K562 (cell line): Measurements from ENCODE around the gene KLC1. TPM values are rescaled to one million over a fixed set of nuclear protein-coding genes. Genes with fewer than 3 reads are reported as not detected.

ENCODE experiments used
- BHLHE40 ChIP-seq: IDR thresholded peaks from 2 replicates; pipeline ENCODE4 v1.6.1; 2011; ENCODE audit warnings: low read length, improper control_type of control experiment
- CREB3 ChIP-seq: fragments of 450-650 bp; conservative IDR thresholded peaks from 2 replicates; pipeline ENCODE4 v1.6.1; 2016; ENCODE audit warnings: missing genetic modification characterization, low read depth, mild to moderate bottlenecking, missing compliant biosample characterization, moderate library complexity
- EP300 ChIP-seq: IDR thresholded peaks from 2 replicates; pipeline ENCODE4 v1.6.1; 2012; ENCODE audit warnings: low read length, improper control_type of control experiment
- FOS ChIP-seq: IDR thresholded peaks from 3 replicates; pipeline ENCODE4 v1.6.1; 2011; ENCODE audit not compliant: insufficient read length; ENCODE audit errors: extremely low read depth
- GABPB2 ChIP-seq: fragments of 250-450 bp; sonication (Bioruptor Pico); conservative IDR thresholded peaks from 2 replicates; pipeline ENCODE4 v1.5.1; 2021; ENCODE audit warnings: mild to moderate bottlenecking
- HMGN3 ChIP-seq: IDR thresholded peaks from 2 replicates; pipeline ENCODE4 v1.6.1; 2011; ENCODE audit warnings: borderline replicate concordance, low read depth, mild to moderate bottlenecking, mixed read lengths, low read length; ENCODE audit not compliant: insufficient read length; ENCODE audit errors: extremely low read depth
- KDM2B ChIP-seq: fragments of 250-450 bp; sonication (Bioruptor Pico); IDR thresholded peaks from 2 replicates; pipeline ENCODE4 v1.8.0; 2021; ENCODE audit warnings: mild to moderate bottlenecking, moderate library complexity
- KDM5B ChIP-seq: fragments of 200-600 bp; sonication (generic); IDR thresholded peaks from 2 replicates; pipeline ENCODE4 v1.6.1; 2012; ENCODE audit warnings: low read depth, mild to moderate bottlenecking, moderate library complexity, low read length, control low read depth, inconsistent platforms; ENCODE audit not compliant: insufficient replicate concordance
- MAX ChIP-seq: sonication (generic); formaldehyde crosslinking; IDR thresholded peaks from 2 replicates; pipeline ENCODE4 v1.9.0; 2022; ENCODE audit warnings: mild to moderate bottlenecking, missing genetic modification reagents
- MBD2 ChIP-seq: sonication (generic); IDR thresholded peaks from 2 replicates; pipeline ENCODE4 v1.6.1; 2016; ENCODE audit warnings: low read depth, borderline replicate concordance
- MITF ChIP-seq: IDR thresholded peaks from 2 replicates; pipeline ENCODE4 v1.6.1; 2014; ENCODE audit warnings: antibody characterized with exemption
- NKRF ChIP-seq: fragments of 450-650 bp; IDR thresholded peaks from 2 replicates; pipeline ENCODE4 v1.6.1; 2016; ENCODE audit warnings: borderline replicate concordance
- NR2F6 ChIP-seq: fragments of 450-650 bp; formaldehyde crosslinking; IDR thresholded peaks from 2 replicates; pipeline ENCODE4 v1.4.0; 2020; ENCODE audit warnings: mild to moderate bottlenecking
- POU5F1 ChIP-seq: fragments of 150-350 bp; IDR thresholded peaks from 2 replicates; pipeline ENCODE4 v1.6.1; 2014; ENCODE audit warnings: borderline replicate concordance, low read length, low read depth, mild to moderate bottlenecking; ENCODE audit not compliant: partially characterized antibody
- SNAPC5 ChIP-seq: fragments of 250-450 bp; sonication (Bioruptor Pico); IDR thresholded peaks from 2 replicates; pipeline ENCODE4 v1.8.0; 2021; ENCODE audit warnings: moderate library complexity, mild to moderate bottlenecking, inconsistent platforms
- SNRNP70 ChIP-seq: fragments of 200-400 bp; formaldehyde crosslinking; optimal IDR thresholded peaks from 2 replicates; pipeline ENCODE3; 2017; ENCODE audit warnings: low read depth, low read length
- STAT5B ChIP-seq: fragments of 250-450 bp; sonication (Bioruptor Pico); IDR thresholded peaks from 2 replicates; pipeline ENCODE4 v1.8.0; 2021; ENCODE audit warnings: mild to moderate bottlenecking, inconsistent platforms
- TAF7 ChIP-seq: fragments of 450-650 bp; IDR thresholded peaks from 2 replicates; pipeline ENCODE4 v1.6.1; 2016; ENCODE audit warnings: missing genetic modification characterization, missing compliant biosample characterization
- ZBED1 ChIP-seq: IDR thresholded peaks from 2 replicates; pipeline ENCODE4 v1.6.1; 2014
- ZEB2 ChIP-seq: fragments of 450-650 bp; IDR thresholded peaks from 2 replicates; pipeline ENCODE4 v1.6.1; 2016
- ZNF121 ChIP-seq: sonication (generic); formaldehyde crosslinking; conservative IDR thresholded peaks from 2 replicates; pipeline ENCODE4 v1.8.0; 2022; ENCODE audit warnings: missing genetic modification reagents
- ZNF133 ChIP-seq: fragments of 250-450 bp; sonication (Bioruptor Pico); IDR thresholded peaks from 2 replicates; pipeline ENCODE4 v1.4.0; 2020; ENCODE audit warnings: mild to moderate bottlenecking
- ZNF274 ChIP-seq: IDR thresholded peaks from 2 replicates; pipeline ENCODE4 v1.6.1; 2011; ENCODE audit warnings: low read depth, mild to moderate bottlenecking, low read length, moderate library complexity, borderline replicate concordance
- ZNF764 ChIP-seq: fragments of 250-450 bp; sonication (Bioruptor Pico); IDR thresholded peaks from 2 replicates; pipeline ENCODE4 v1.4.0; 2020; ENCODE audit warnings: low read depth, mild to moderate bottlenecking, moderate library complexity
- polyA plus RNA-seq, 8 experiments: library from polyadenylated mRNA; depleted of rRNA in 4 of 8; stranded (reverse) in 5 of 8; unstranded in 3 of 8; fragments of >200 nt; fragmentation: Nextera tagmentation in 2 of 8; fragmentation: Illumina TruSeq in 1 of 8; extraction: Ambion mirVana in 2 of 8; extraction: Trizol in 1 of 8; gene quantifications; 2 replicates each; pipeline versions ENCODE4 v1.2.1 to v1.2.3, GENCODE V29; 2011 to 2014; ENCODE audit warnings: inconsistent platforms in 1 of 8, missing spikeins in 1 of 8
- total RNA-seq, 7 experiments: library from RNA; depleted of rRNA in 6 of 7; stranded (reverse); fragments of >200 nt in 6 of 7; fragmentation: Illumina TruSeq in 2 of 7; extraction: Trizol in 2 of 7; gene quantifications; 2 replicates each; pipeline versions ENCODE4 v1.2.1 to v1.2.3, GENCODE V29; 2011 to 2021; ENCODE audit warnings: low replicate concordance in 1 of 7

Gene KLC1
- total and polyA plus RNA-seq, 9 of the 15 experiments (the other 6 are each of a cell fraction or from before 2014, with no cell fraction given), result 4.9 to 134 (median 54.8) TPM

GRCh38 chr14:103715052-103716000 lies 86.3 kb downstream of the KLC1 start, which contains the start of the genes XRCC3 and ZFYVE21 (continued):
- TF ChIP-seq TAF7 (tag) (no peak), CREB3 (tag) (no peak), FOS (peak; percentile 98), MBD2 (peak; percentile 99), ZNF121 (CRISPR knock-in tag) (no peak), KDM5B (no peak), ZEB2 (no peak), GABPB2 (CRISPR knock-in tag) (no peak), STAT5B (no peak), ZNF274 (no peak), BHLHE40 (no peak; the same call in 1 of the 2 replicates), NKRF (no peak), ZBED1 (no peak), ZNF133 (CRISPR knock-in tag) (no peak), MITF (no peak), EP300 (no peak), HMGN3 (no peak), MAX (CRISPR knock-in tag) (peak; percentile 32), SNAPC5 (CRISPR knock-in tag) (no peak), POU5F1 (no peak), NR2F6 (no peak), ZNF764 (CRISPR knock-in tag) (no peak), KDM2B (no peak), SNRNP70 (no peak)
